Colon (tissue), 2 donors: Measurements from ENCODE around the gene S1PR5.
"Not testable (repeated sequence)": the region's sequence is repeated elsewhere in the genome, so short reads cannot be mapped to it uniquely, and the experiment has no call there.

Experiments
- FAIRE-seq: peaks from 2 replicates; lab custom pipeline; 2012; peaks lifted over from hg19 to GRCh38; lab: Jason Lieb, UNC
- donor health status: control.
- donor health status: control.

Gene S1PR5

GRCh38 chr19:10517361-10517759, at the start of gene S1PR5:
S1PR5 (minus strand) TSS chr19:10517447; CDS start chr19:10515011, 2,436 bp downstream.
- FAIRE-seq, result no peak

GRCh38 chr19:10566658-10567410, 49.6 kb upstream of the S1PR5 start:
- FAIRE-seq, result no peak

- FAIRE-seq, result no peak
These were observed 49.1 kb upstream of the S1PR5 start for GRCh38 chr19:10566408-10566657.

- FAIRE-seq, result no peak
These were observed 48.5 kb upstream of the S1PR5 start, which contains the start of gene KRI1 for GRCh38 chr19:10565567-10566407. KRI1 (minus strand) TSS chr19:10566010; CDS start chr19:10565999, 11 bp downstream.

- FAIRE-seq, result no peak
These were observed 47.9 kb upstream of the S1PR5 start for GRCh38 chr19:10565028-10565566.

- FAIRE-seq, result no peak
These were observed 45.4 kb upstream of the S1PR5 start for GRCh38 chr19:10562609-10563008.

- FAIRE-seq, result no peak
These were observed 42.9 kb upstream of the S1PR5 start for GRCh38 chr19:10560154-10560553.

GRCh38 chr19:10557603-10558197, 40.5 kb upstream of the S1PR5 start:
- FAIRE-seq, result no peak

GRCh38 chr19:10555610-10555973, 38.3 kb upstream of the S1PR5 start:
- FAIRE-seq, result no peak

- no peak for FAIRE-seq
These were observed 37.7 kb upstream of the S1PR5 start for GRCh38 chr19:10554760-10555609.

- no peak for FAIRE-seq
These were observed 36.7 kb upstream of the S1PR5 start for GRCh38 chr19:10553943-10554381.

- FAIRE-seq, result no peak
These were observed 35.9 kb upstream of the S1PR5 start for GRCh38 chr19:10553087-10553667.

- FAIRE-seq, result no peak
These were observed 35.3 kb upstream of the S1PR5 start for GRCh38 chr19:10552510-10553053.

GRCh38 chr19:10551698-10552301, 34.6 kb upstream of the S1PR5 start:
- no peak for FAIRE-seq

- FAIRE-seq, result not testable (repeated sequence)
These were observed 33.8 kb upstream of the S1PR5 start for GRCh38 chr19:10551006-10551405.

- no peak for FAIRE-seq
These were observed 33.1 kb upstream of the S1PR5 start for GRCh38 chr19:10550336-10550735.

GRCh38 chr19:10549733-10550132, 32.5 kb upstream of the S1PR5 start:
- no peak for FAIRE-seq

GRCh38 chr19:10548746-10549276, 31.6 kb upstream of the S1PR5 start:
- no peak for FAIRE-seq

- no peak for FAIRE-seq
These were observed 29.6 kb upstream of the S1PR5 start for GRCh38 chr19:10546817-10547216.

- no peak for FAIRE-seq
These were observed 27.6 kb upstream of the S1PR5 start for GRCh38 chr19:10544753-10545251.
